ENCODE data around the gene IL1RAPL1. TPM values are rescaled to one million over a fixed set of nuclear protein-coding genes. Genes with fewer than 3 reads are reported as not detected.
"Not testable (repeated sequence)": the region's sequence is repeated elsewhere in the genome, so short reads cannot be mapped to it uniquely, and the experiment has no call there.

Gene IL1RAPL1
- total RNA-seq, 2 experiments from 2014 or later: not detected

GRCh38 chrX:28719620-28720019, 132.4 kb downstream of the IL1RAPL1 start:
- H3K27me3 Mint-ChIP-seq: no peaks in the 10 kb centered on the region
- no peak overlapping the region for H3K4me3 Mint-ChIP-seq
- H3K9me3 Mint-ChIP-seq: no peaks in the 10 kb centered on the region
- no peak overlapping the region for H3K27ac Mint-ChIP-seq
- intact Hi-C loops (cut with micrococcal nuclease): no loop called here
- ChIA-PET POLR2A (no interaction called here), CTCF (no interaction called here)
- H3K36me3 Mint-ChIP-seq: no peaks in the 10 kb centered on the region
- H3K4me1 Mint-ChIP-seq (ENCODE audit: low read depth): no peaks in the 10 kb centered on the region
- DNase-seq: no peak

GRCh38 chrX:28752330-28752729, 165.1 kb downstream of the IL1RAPL1 start:
- intact Hi-C loops (cut with micrococcal nuclease): no loop called here
- H3K27me3 Mint-ChIP-seq: no peaks in the 10 kb centered on the region
- CTCF ChIA-PET: no interaction called here
- no peaks in the 10 kb centered on the region for H3K36me3 Mint-ChIP-seq
- POLR2A ChIA-PET: no interaction called here
- DNase-seq: no peak
- H3K4me1 Mint-ChIP-seq (ENCODE audit: low read depth): no peaks in the 10 kb centered on the region
- H3K4me3 Mint-ChIP-seq: no peak overlapping the region
- no peaks in the 10 kb centered on the region for H3K9me3 Mint-ChIP-seq
- no peak overlapping the region for H3K27ac Mint-ChIP-seq

GRCh38 chrX:28756175-28756574, 168.9 kb downstream of the IL1RAPL1 start:
- H3K4me1 Mint-ChIP-seq (ENCODE audit: low read depth): no peaks in the 10 kb centered on the region
- no peaks in the 10 kb centered on the region for H3K27me3 Mint-ChIP-seq
- peaks cover 4% of the 10 kb centered on the region for H3K9me3 Mint-ChIP-seq
- no peaks in the 10 kb centered on the region for H3K36me3 Mint-ChIP-seq
- intact Hi-C loops (cut with micrococcal nuclease): no loop called here
- no peak overlapping the region for H3K27ac Mint-ChIP-seq
- POLR2A ChIA-PET: no interaction called here
- DNase-seq: no peak
- CTCF ChIA-PET: no interaction called here
- no peak overlapping the region for H3K4me3 Mint-ChIP-seq

- H3K27me3 Mint-ChIP-seq: no peaks in the 10 kb centered on the region
- H3K36me3 Mint-ChIP-seq: no peaks in the 10 kb centered on the region
- no peak overlapping the region for H3K4me3 Mint-ChIP-seq
- H3K9me3 Mint-ChIP-seq: peaks cover 4% of the 10 kb centered on the region
- no peaks in the 10 kb centered on the region for H3K4me1 Mint-ChIP-seq (ENCODE audit: low read depth)
- H3K27ac Mint-ChIP-seq: no peak overlapping the region
- intact Hi-C loops (cut with micrococcal nuclease): no loop called here
- ChIA-PET CTCF (no interaction called here), POLR2A (no interaction called here)
- DNase-seq: no peak
Observed at GRCh38 chrX:28756647-28757046, 169.4 kb downstream of the IL1RAPL1 start.

GRCh38 chrX:28757290-28757689, 170.0 kb downstream of the IL1RAPL1 start:
- H3K9me3 Mint-ChIP-seq: peaks cover 4% of the 10 kb centered on the region
- POLR2A ChIA-PET: no interaction called here
- no peak for DNase-seq
- no peak overlapping the region for H3K27ac Mint-ChIP-seq
- H3K4me3 Mint-ChIP-seq: no peak overlapping the region
- H3K27me3 Mint-ChIP-seq: no peaks in the 10 kb centered on the region
- intact Hi-C loops (cut with micrococcal nuclease): no loop called here
- CTCF ChIA-PET: no interaction called here
- no peaks in the 10 kb centered on the region for H3K36me3 Mint-ChIP-seq
- H3K4me1 Mint-ChIP-seq (ENCODE audit: low read depth): no peaks in the 10 kb centered on the region

- H3K9me3 Mint-ChIP-seq; intact Hi-C loops (cut with micrococcal nuclease); DNase-seq; POLR2A ChIA-PET; H3K27me3 Mint-ChIP-seq; H3K27ac Mint-ChIP-seq; H3K4me1 Mint-ChIP-seq (ENCODE audit: low read depth); H3K4me3 Mint-ChIP-seq; CTCF ChIA-PET; H3K36me3 Mint-ChIP-seq: not testable (repeated sequence)
Observed at GRCh38 chrX:28766561-28766960, 179.3 kb downstream of the IL1RAPL1 start.

- Mint-ChIP-seq H3K27me3 (no peaks in the 10 kb centered on the region), H3K27ac (no peak overlapping the region), H3K4me1 (ENCODE audit: low read depth) (no peaks in the 10 kb centered on the region), H3K36me3 (no peaks in the 10 kb centered on the region), H3K4me3 (no peak overlapping the region), H3K9me3 (no peaks in the 10 kb centered on the region)
- CTCF ChIA-PET: no interaction called here
- no peak for DNase-seq
- intact Hi-C loops (cut with micrococcal nuclease): no loop called here
- POLR2A ChIA-PET: no interaction called here
Observed at GRCh38 chrX:28773807-28774206, 186.6 kb downstream of the IL1RAPL1 start.

- Mint-ChIP-seq H3K27ac (no peak overlapping the region), H3K27me3 (no peaks in the 10 kb centered on the region), H3K4me1 (ENCODE audit: low read depth) (no peaks in the 10 kb centered on the region), H3K9me3 (no peaks in the 10 kb centered on the region), H3K4me3 (no peak overlapping the region), H3K36me3 (no peaks in the 10 kb centered on the region)
- POLR2A ChIA-PET: no interaction called here
- CTCF ChIA-PET: no interaction called here
- no peak for DNase-seq
- intact Hi-C loops (cut with micrococcal nuclease): no loop called here
Observed at GRCh38 chrX:28787206-28787605, 200.0 kb downstream of the IL1RAPL1 start.

- H3K36me3 Mint-ChIP-seq; H3K27ac Mint-ChIP-seq; POLR2A ChIA-PET; DNase-seq; intact Hi-C loops (cut with micrococcal nuclease); CTCF ChIA-PET; H3K4me1 Mint-ChIP-seq (ENCODE audit: low read depth); H3K4me3 Mint-ChIP-seq; H3K27me3 Mint-ChIP-seq: not testable (repeated sequence)
- H3K9me3 Mint-ChIP-seq: peaks cover 19% of the 10 kb centered on the region
Observed at GRCh38 chrX:28800671-28801070, 213.4 kb downstream of the IL1RAPL1 start.

GRCh38 chrX:28802625-28803024, 215.4 kb downstream of the IL1RAPL1 start:
- DNase-seq: no peak
- H3K27ac Mint-ChIP-seq: no peak overlapping the region
- no peaks in the 10 kb centered on the region for H3K27me3 Mint-ChIP-seq
- no peaks in the 10 kb centered on the region for H3K36me3 Mint-ChIP-seq
- POLR2A ChIA-PET: no interaction called here
- H3K4me3 Mint-ChIP-seq: no peak overlapping the region
- intact Hi-C loops (cut with micrococcal nuclease): no loop called here
- peaks cover 13% of the 10 kb centered on the region for H3K9me3 Mint-ChIP-seq
- no peaks in the 10 kb centered on the region for H3K4me1 Mint-ChIP-seq (ENCODE audit: low read depth)
- CTCF ChIA-PET: no interaction called here

- DNase-seq: no peak
- intact Hi-C loops (cut with micrococcal nuclease): no loop called here
- H3K4me1 Mint-ChIP-seq (ENCODE audit: low read depth): no peaks in the 10 kb centered on the region
- H3K36me3 Mint-ChIP-seq: no peaks in the 10 kb centered on the region
- H3K27me3 Mint-ChIP-seq: no peaks in the 10 kb centered on the region
- no peak overlapping the region for H3K27ac Mint-ChIP-seq
- CTCF ChIA-PET: no interaction called here
- H3K4me3 Mint-ChIP-seq: no peak overlapping the region
- no peaks in the 10 kb centered on the region for H3K9me3 Mint-ChIP-seq
- POLR2A ChIA-PET: no interaction called here
Observed at GRCh38 chrX:28835991-28836390, 248.7 kb downstream of the IL1RAPL1 start.

- intact Hi-C loops (cut with micrococcal nuclease): no loop called here
- Mint-ChIP-seq H3K27me3 (no peaks in the 10 kb centered on the region), H3K27ac (no peak overlapping the region), H3K36me3 (no peaks in the 10 kb centered on the region), H3K4me1 (ENCODE audit: low read depth) (no peaks in the 10 kb centered on the region), H3K4me3 (no peak overlapping the region), H3K9me3 (no peaks in the 10 kb centered on the region)
- ChIA-PET CTCF (no interaction called here), POLR2A (no interaction called here)
- DNase-seq: no peak
Observed at GRCh38 chrX:28843817-28844216, 256.6 kb downstream of the IL1RAPL1 start.

- CTCF ChIA-PET: no interaction called here
- no peak for DNase-seq
- Mint-ChIP-seq H3K27ac (no peak overlapping the region), H3K27me3 (no peaks in the 10 kb centered on the region), H3K4me3 (no peak overlapping the region), H3K9me3 (no peaks in the 10 kb centered on the region), H3K36me3 (no peaks in the 10 kb centered on the region), H3K4me1 (ENCODE audit: low read depth) (no peaks in the 10 kb centered on the region)
- intact Hi-C loops (cut with micrococcal nuclease): no loop called here
- POLR2A ChIA-PET: no interaction called here
Observed at GRCh38 chrX:28847423-28847822, 260.2 kb downstream of the IL1RAPL1 start.

- Mint-ChIP-seq H3K27me3 (no peaks in the 10 kb centered on the region), H3K4me3 (no peak overlapping the region), H3K27ac (no peak overlapping the region), H3K9me3 (no peaks in the 10 kb centered on the region), H3K36me3 (no peaks in the 10 kb centered on the region), H3K4me1 (ENCODE audit: low read depth) (no peaks in the 10 kb centered on the region)
- ChIA-PET CTCF (no interaction called here), POLR2A (no interaction called here)
- DNase-seq: no peak
- intact Hi-C loops (cut with micrococcal nuclease): no loop called here
Observed at GRCh38 chrX:28848707-28849106, 261.5 kb downstream of the IL1RAPL1 start.

Measured in activated CD4-positive, alpha-beta memory T cell treated with anti-CD3 and anti-CD28 coated beads for 36 hours (primary cell).